Endothelial cell of umbilical vein (primary cell): ENCODE measurements around the gene CLIP1. TPM values are rescaled to one million over a fixed set of nuclear protein-coding genes. Genes with fewer than 3 reads are reported as not detected.
A peak's percentile ranks its signal among the peaks of the same experiment; 100 is the strongest.

Source experiments
- BruUV-seq: library from RNA; stranded (reverse); fragments of 400-500 nt; replicated peaks from 2 replicates; lab custom pipeline; 2021; lab: Mats Ljungman, UMichigan
- CTCF ChIA-PET: fragments of 300-600, 350-600 bp; sonication (Branson Sonifier 250); formaldehyde crosslinking; loops from one replicate; lab custom pipeline; 2021; ENCODE audit warnings: antibody characterized with exemption, inconsistent platforms; lab: Charles Lee
- POLR2A ChIA-PET: fragments of 300-600, 350-600 bp; sonication (Branson Sonifier 250); formaldehyde crosslinking; loops from one replicate; lab custom pipeline; 2021; ENCODE audit warnings: antibody characterized with exemption, inconsistent platforms; lab: Charles Lee
- DNase-seq: peaks from one replicate; pipeline ENCODE4 v3.0.0-alpha.2; 2011; ENCODE audit warnings: low read depth, low spot score
- FAIRE-seq: peaks from 2 replicates; lab custom pipeline; 2011; peaks lifted over from hg19 to GRCh38; lab: Jason Lieb, UNC
- H2AFZ ChIP-seq: 2 replicates; pipeline ENCODE4 v1.6.0; 2012; ENCODE audit warnings: low read depth, low read length, control low read depth, inconsistent platforms
- H3K27ac ChIP-seq: 2 replicates; pipeline ENCODE4 v1.5.1; 2011; ENCODE audit warnings: low read depth, mild to moderate bottlenecking, control low read depth, low read length, moderate library complexity; ENCODE audit not compliant: insufficient read depth
- H3K27me3 ChIP-seq, 2 experiments: 2 replicates each; pipeline versions ENCODE4 v1.6.0 to v1.6.1; 2011; ENCODE audit warnings: low read length in 2 of 2, mixed read lengths in 1 of 2; ENCODE audit not compliant: control insufficient read depth in 2 of 2, insufficient read depth in 2 of 2
- H3K36me3 ChIP-seq, 2 experiments: 2 replicates in 1 of 2; 3 replicates in 1 of 2; pipeline ENCODE4 v1.5.1; 2011; ENCODE audit warnings: low read length in 2 of 2, mild to moderate bottlenecking in 1 of 2, moderate library complexity in 1 of 2; ENCODE audit not compliant: control insufficient read depth in 2 of 2, insufficient read depth in 2 of 2; ENCODE audit errors: extremely low read depth in 1 of 2
- H3K4me1 ChIP-seq: 3 replicates; pipeline ENCODE4 v1.5.1; 2011; ENCODE audit warnings: mild to moderate bottlenecking, low read length; ENCODE audit not compliant: control insufficient read depth, insufficient read depth; ENCODE audit errors: extremely low read depth
- H3K4me2 ChIP-seq: 2 replicates; pipeline ENCODE4 v1.6.1; 2011; ENCODE audit warnings: low read length, control low read depth, mixed read lengths; ENCODE audit not compliant: insufficient read depth
- H3K4me3 ChIP-seq, 3 experiments: fragments of 200-600 bp in 1 of 3; sonication (generic), shearing (Covaris generic) in 1 of 3; replicated peaks in 1 of 3; 2 replicates each; pipeline ENCODE4 v1.5.1; 2011 to 2016; ENCODE audit warnings: control low read depth in 3 of 3, low read length in 3 of 3, mild to moderate bottlenecking in 2 of 3, inconsistent platforms in 1 of 3, low read depth in 1 of 3, moderate library complexity in 1 of 3; ENCODE audit not compliant: insufficient read depth in 1 of 3
- H3K79me2 ChIP-seq: 2 replicates; pipeline ENCODE4 v1.6.0; 2012; ENCODE audit warnings: low read length, inconsistent platforms; ENCODE audit not compliant: control insufficient read depth, insufficient read depth
- H3K9ac ChIP-seq: replicated peaks from 2 replicates; pipeline ENCODE3; 2011; ENCODE audit warnings: low read length, control low read depth; ENCODE audit not compliant: insufficient read depth; ENCODE audit errors: extremely low read depth
- H3K9me1 ChIP-seq: replicated peaks from 3 replicates; pipeline ENCODE4 v1.6.0; 2011; ENCODE audit warnings: mild to moderate bottlenecking, low read length; ENCODE audit not compliant: control insufficient read depth, insufficient read depth; ENCODE audit errors: extremely low read depth
- H3K9me3 ChIP-seq: replicated peaks from 2 replicates; pipeline ENCODE4 v1.5.1; 2012; ENCODE audit warnings: low read length, inconsistent platforms; ENCODE audit not compliant: control insufficient read depth, insufficient read depth
- H4K20me1 ChIP-seq: replicated peaks from 2 replicates; pipeline ENCODE3; 2011; ENCODE audit warnings: mild to moderate bottlenecking, low read length; ENCODE audit not compliant: control insufficient read depth, insufficient read depth; ENCODE audit errors: extremely low read depth
- EZH2 ChIP-seq: IDR thresholded peaks from 2 replicates; pipeline ENCODE4 v1.6.1; 2012; ENCODE audit warnings: borderline replicate concordance, low read depth, mild to moderate bottlenecking, moderate library complexity, low read length, inconsistent platforms; ENCODE audit not compliant: severe bottlenecking
- FOS ChIP-seq: IDR thresholded peaks from 2 replicates; pipeline ENCODE4 v1.6.1; 2011; ENCODE audit warnings: mild to moderate bottlenecking, low read length, moderate library complexity, borderline replicate concordance; ENCODE audit not compliant: insufficient read depth
- GATA2 ChIP-seq: IDR thresholded peaks from 2 replicates; pipeline ENCODE4 v1.7.0; 2011; ENCODE audit warnings: low read depth, mild to moderate bottlenecking, moderate library complexity, mixed read lengths, low read length; ENCODE audit not compliant: insufficient read length, insufficient read depth
- JUN ChIP-seq: IDR thresholded peaks from 2 replicates; pipeline ENCODE4 v1.6.1; 2011; ENCODE audit warnings: borderline replicate concordance, low read depth; ENCODE audit not compliant: insufficient read length, insufficient read depth
- MYC ChIP-seq: IDR thresholded peaks from one replicate; pipeline ENCODE4 v1.6.1; 2011; ENCODE audit warnings: mild to moderate bottlenecking, low read depth, low read length
- POLR2A ChIP-seq: IDR thresholded peaks from 2 replicates; pipeline ENCODE4 v1.6.1; 2012; ENCODE audit warnings: low read depth, mild to moderate bottlenecking, control low read depth, low read length
- POLR2AphosphoS5 ChIP-seq: IDR thresholded peaks from 2 replicates; pipeline ENCODE4 v1.6.1; 2012; ENCODE audit warnings: low read depth, mild to moderate bottlenecking, control low read depth, low read length, moderate library complexity; ENCODE audit not compliant: insufficient read depth
- dilution Hi-C: fragments of 300-500 bp; cut with MboI; formaldehyde crosslinking; loops from one replicate; pipeline ENCODE4 v1.15.0; 2019; ENCODE audit warnings: low sequenced_read_pairs; ENCODE audit not compliant: extremely low pct_ligation_motif_present
- intact Hi-C: fragments of 100-400 bp; cut with micrococcal nuclease; formaldehyde crosslinking; loops from one replicate; pipeline ENCODE4 v1.10.0; 2022
- polyA plus RNA-seq, 4 experiments: library from polyadenylated mRNA; depleted of rRNA in 3 of 4; stranded (reverse) in 3 of 4; unstranded in 1 of 4; fragments of >200 nt; gene quantifications; 2 replicates each; pipeline versions ENCODE4 v1.2.1 to v1.2.3, GENCODE V29; 2011 to 2012; ENCODE audit warnings: missing spikeins in 1 of 4
- total RNA-seq: library from RNA; stranded (reverse); gene quantifications from 2 replicates; pipeline ENCODE4 v1.2.3, GENCODE V29; 2021
- TF ChIP-seq, protein P1 (sequence below): IDR thresholded peaks from 2 replicates; pipeline ENCODE4 v1.6.1; 2011; ENCODE audit not compliant: insufficient read depth, insufficient read length
- TF ChIP-seq, protein P2 (sequence below), 2 donors: IDR thresholded peaks; 1 replicate in 1 of 2; 2 replicates in 1 of 2; pipeline ENCODE4 v1.5.1; 2011; ENCODE audit warnings: low read length in 2 of 2, mild to moderate bottlenecking in 2 of 2, moderate library complexity in 2 of 2, control low read depth in 1 of 2, inconsistent platforms in 1 of 2, low read depth in 1 of 2; ENCODE audit not compliant: insufficient read depth in 1 of 2; ENCODE audit errors: extremely low read depth in 1 of 2

CLIP1 gene
- total and polyA plus RNA-seq, 2 donors (not counting 3 experiments of a cell fraction or from before 2014, with no cell fraction given) = 56.5 to 84.3 TPM

DNA sequence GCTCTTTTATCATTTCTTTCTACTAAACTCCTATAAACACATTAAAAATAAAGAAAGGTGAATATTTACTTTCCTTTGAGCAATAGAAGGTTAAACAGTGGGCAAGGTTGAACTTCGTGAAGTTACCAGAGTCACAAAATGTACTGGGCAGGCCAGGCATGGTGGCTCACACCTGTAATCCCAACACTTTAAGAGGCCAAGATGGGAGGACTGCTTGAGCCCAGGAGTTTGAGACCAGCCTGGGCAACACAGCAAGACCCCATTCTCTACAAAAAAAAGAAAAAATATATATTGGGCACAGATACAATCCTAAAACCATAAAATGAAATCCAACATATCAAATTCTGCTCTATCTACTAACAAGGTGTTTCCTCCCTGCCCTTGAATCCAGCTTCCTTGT lies 95.5 kb downstream of the CLIP1 start:
- no TSS peak for BruUV-seq
- TF ChIP-seq FOS (no peak), EZH2 (no peak), MYC (no peak), POLR2AphosphoS5 (no peak), JUN (no peak), GATA2 (no peak), POLR2A (no peak)
- TF ChIP-seq, protein P1, sequence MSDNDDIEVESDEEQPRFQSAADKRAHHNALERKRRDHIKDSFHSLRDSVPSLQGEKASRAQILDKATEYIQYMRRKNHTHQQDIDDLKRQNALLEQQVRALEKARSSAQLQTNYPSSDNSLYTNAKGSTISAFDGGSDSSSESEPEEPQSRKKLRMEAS = no peak
- TF ChIP-seq, protein P2, sequence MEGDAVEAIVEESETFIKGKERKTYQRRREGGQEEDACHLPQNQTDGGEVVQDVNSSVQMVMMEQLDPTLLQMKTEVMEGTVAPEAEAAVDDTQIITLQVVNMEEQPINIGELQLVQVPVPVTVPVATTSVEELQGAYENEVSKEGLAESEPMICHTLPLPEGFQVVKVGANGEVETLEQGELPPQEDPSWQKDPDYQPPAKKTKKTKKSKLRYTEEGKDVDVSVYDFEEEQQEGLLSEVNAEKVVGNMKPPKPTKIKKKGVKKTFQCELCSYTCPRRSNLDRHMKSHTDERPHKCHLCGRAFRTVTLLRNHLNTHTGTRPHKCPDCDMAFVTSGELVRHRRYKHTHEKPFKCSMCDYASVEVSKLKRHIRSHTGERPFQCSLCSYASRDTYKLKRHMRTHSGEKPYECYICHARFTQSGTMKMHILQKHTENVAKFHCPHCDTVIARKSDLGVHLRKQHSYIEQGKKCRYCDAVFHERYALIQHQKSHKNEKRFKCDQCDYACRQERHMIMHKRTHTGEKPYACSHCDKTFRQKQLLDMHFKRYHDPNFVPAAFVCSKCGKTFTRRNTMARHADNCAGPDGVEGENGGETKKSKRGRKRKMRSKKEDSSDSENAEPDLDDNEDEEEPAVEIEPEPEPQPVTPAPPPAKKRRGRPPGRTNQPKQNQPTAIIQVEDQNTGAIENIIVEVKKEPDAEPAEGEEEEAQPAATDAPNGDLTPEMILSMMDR (IDR thresholded peaks at IDR 0.05; ENCODE audit: extremely low read depth in 1 of 2, insufficient read depth in 1 of 2, low read depth in 1 of 2, low read length in 2 of 2) = no peak
- H3K36me3 ChIP-seq = peaks cover 11 to 22% of the 10 kb centered on the region in 2 experiments

More for the DNA sequence above, 95.5 kb downstream of the CLIP1 start:
- ChIA-PET POLR2A (no interaction called here), CTCF (interaction anchor here (0.7 to 1.8 kb wide), 5 partner anchors 10 to 145 kb away, joined by 3 to 10 read pairs (median 5); no protein-coding TSS in a partner anchor)
- Histone ChIP-seq H3K9ac (no peak overlapping the region), H3K4me2 (no peak overlapping the region), H3K27ac (peak overlapping the region; percentile 38), H3K4me3 (no peak overlapping the region), H3K4me1 (peaks cover 32% of the 10 kb centered on the region), H3K9me3 (no peaks in the 10 kb centered on the region), H3K27me3 (no peaks in the 10 kb centered on the region), H3K79me2 (no peaks in the 10 kb centered on the region), H3K9me1 (no peaks in the 10 kb centered on the region), H2AFZ (no peak overlapping the region), H4K20me1 (no peaks in the 10 kb centered on the region)
- dilution Hi-C loops (no loop called here), intact Hi-C loops (no loop called here)
- no peak for DNase-seq
- no peak for FAIRE-seq
